GM18520 (cell line): ENCODE measurements around the gene SEZ6L2.
"Not testable (repeated sequence)": the region's sequence is repeated elsewhere in the genome, so short reads cannot be mapped to it uniquely, and the experiment has no call there.

Source experiments
- ATAC-seq: cut with Tn5 transposase; IDR thresholded peaks from one replicate; pipeline ENCODE4 v1.9.1; 2021; ENCODE audit not compliant: unreplicated experiment

The SEZ6L2 gene

DNA sequence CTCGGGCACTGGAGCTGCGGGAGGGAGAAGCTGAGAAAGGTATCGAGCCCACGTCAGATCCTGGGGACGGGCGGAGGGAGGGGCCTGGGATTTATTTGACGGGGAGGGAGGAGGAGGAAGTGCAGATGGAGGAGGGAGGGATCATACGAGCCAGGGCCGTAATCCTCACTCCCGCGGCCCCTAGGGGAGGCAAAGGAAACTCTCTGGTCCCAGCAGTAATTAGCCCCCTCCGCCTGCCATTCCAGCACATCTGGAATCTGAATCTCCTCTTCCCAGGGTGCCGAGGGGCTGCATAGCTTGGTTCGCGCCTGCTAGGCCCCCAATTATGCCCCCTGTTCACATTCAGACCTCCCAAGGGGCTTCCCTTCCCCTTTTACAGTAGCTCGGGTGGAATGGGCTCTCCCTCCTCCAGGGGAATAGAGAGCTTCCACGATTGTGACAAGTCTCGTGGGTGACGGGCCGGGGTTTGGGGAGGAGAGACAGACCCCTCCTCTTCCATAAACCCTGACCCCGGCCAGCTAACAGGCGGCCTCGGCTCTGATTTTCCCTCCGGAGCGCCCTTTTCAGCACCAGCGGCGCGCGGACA lies at the start of gene SEZ6L2:
Gene SEZ6L2, minus strand, starts transcription at position 35 of the 586 bp plus-strand sequence. CDS start 531 bp downstream, outside the sequence.
- no peak for ATAC-seq

DNA sequence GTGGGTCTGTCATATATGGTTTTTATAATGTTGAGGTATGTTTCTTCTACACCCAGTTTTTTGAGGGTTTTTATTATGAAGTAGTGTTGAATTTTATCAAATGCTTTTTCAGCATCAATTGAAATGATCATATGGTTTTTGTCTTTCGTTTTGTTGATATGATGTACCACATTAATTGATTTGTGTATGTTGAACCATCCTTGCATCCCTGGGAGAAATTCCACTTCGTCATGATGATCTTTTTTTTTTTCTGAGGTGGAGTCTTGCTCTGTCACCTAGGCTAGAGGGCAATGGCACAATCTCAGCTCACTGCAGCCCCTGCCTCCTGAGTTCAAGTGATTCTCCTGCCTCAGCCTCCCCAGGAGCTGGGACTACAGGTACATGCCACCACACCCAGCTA lies 48.5 kb upstream of the SEZ6L2 start:
- ATAC-seq = no peak

DNA sequence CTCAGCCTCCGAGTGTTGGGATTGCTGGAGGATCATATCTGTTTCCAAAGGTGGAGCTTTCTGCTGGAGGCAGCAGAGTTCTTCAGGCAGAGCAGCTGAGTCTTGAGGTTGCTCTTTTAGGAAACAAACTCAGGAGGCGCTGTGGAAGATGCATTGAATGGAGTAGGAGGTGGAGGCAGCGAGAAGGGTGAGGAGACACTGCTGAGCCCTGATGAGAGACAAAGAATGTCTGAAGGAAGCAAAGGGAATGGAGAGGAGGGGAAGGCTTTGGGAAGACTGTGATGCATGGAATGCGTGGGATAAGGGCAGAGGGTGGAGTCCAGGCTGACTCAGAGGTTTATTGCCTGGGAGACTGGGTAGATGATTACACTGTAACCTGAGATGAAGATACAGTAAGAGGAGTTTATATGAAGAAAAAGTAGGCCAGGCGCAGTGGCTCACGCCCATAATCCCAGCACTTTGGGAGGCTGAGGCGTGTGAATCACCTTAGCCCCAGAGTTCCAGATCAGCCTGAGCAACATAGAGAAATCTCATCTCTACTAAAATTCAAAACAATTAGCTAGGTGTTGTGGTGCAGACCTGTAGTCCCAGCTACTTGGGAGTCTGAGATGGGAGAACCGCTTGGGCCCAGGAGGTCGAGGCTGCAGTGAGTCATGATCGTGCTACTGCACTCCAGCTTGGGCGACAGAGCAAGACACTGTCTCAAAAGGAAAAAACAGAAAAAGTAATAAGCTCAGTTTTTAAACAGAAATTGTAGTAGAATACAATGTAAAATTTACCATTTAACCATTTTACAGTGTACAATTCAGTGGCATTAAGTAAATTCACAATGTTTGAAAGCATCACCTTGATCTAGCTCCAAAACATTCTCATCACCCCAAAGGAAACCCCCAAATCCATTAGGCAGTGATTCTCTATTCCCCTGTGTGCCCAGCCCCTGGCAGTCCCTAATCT lies 44.8 kb upstream of the SEZ6L2 start:
- no peak for ATAC-seq

- ATAC-seq = no peak
Measured at GRCh38 chr16:29940656-29941055, 41.3 kb upstream of the SEZ6L2 start.

GRCh38 chr16:29931750-29932149 lies 32.4 kb upstream of the SEZ6L2 start:
- not testable (repeated sequence) for ATAC-seq

- ATAC-seq = no peak
Measured at GRCh38 chr16:29927070-29927905, 27.9 kb upstream of the SEZ6L2 start.

- no peak for ATAC-seq
Measured at GRCh38 chr16:29926711-29927052, 27.3 kb upstream of the SEZ6L2 start.

DNA sequence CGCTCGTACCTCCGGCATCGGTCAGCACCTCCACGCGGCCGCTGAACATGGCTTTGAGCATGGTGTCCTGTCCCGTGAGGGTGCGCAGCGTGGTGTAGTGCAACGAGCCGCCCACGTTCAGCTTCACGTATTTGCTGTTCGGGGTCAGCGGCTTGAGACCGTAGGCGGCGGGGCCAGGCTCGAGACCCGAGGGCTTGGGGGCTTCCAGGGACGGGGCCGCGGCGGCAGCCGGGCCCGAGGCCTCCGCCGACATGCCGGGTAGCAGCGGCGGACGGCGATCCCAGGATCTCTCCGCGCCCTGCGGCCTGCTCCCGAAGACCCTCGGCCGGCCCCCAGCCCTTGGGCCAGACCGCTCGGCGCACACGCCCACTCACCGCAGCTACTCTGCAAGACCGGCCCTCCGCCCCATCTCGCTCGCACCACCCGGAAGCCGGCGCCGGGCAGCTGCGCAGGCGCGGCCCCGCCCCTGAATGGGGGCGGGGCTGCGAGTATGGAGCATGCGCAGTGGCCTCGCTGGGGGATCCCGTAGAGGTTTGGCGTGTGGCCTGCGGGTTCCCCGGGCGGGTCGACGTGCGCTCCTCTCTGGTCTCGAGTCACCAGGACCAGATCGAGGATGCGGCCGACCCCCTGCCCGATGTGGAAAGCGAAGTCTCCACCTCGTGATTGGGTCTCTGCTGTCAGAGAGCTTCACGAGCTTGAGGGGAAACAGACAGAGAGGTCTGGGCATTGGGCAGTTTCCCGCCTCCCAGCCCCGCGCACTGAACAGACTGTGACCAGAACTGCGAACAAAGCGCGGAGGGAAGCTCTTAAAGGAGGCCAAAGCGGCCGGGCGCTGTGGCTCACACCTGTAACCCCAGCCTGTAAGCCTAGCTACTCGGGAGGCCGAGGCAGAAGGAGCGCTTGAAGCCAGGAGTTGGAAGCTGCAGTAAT lies 26.7 kb upstream of the SEZ6L2 start, which contains the start of gene KCTD13:
Gene KCTD13, minus strand, starts transcription at position 446 of the 930 bp plus-strand sequence. Its CDS starts 193 bp downstream, at position 253.
- peak; percentile 80 for ATAC-seq

GRCh38 chr16:29925105-29925756 lies 25.9 kb upstream of the SEZ6L2 start:
- no peak for ATAC-seq

- no peak for ATAC-seq
Measured at GRCh38 chr16:29922986-29923501, 23.7 kb upstream of the SEZ6L2 start.

GRCh38 chr16:29922326-29922725 lies 23.0 kb upstream of the SEZ6L2 start:
- no peak for ATAC-seq

DNA sequence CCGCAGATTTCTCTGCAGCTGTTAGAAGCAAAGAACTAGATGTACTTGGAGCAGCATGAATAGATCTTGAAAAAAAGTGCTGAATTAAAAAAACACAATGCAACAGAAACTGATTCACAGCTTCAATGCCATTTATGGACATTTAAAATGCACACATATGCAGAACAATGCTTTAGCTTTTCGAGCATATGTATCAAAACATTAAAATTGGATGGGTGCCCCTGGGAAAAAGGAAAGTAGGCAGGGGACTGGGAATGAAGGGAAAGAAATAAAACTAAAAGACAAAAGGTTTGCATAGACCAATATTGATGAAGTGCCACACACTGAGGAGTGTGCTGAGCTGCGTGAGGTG lies 21.7 kb upstream of the SEZ6L2 start:
- ATAC-seq = no peak

- ATAC-seq = no peak
Measured at GRCh38 chr16:29920288-29921033, 21.1 kb upstream of the SEZ6L2 start.

DNA sequence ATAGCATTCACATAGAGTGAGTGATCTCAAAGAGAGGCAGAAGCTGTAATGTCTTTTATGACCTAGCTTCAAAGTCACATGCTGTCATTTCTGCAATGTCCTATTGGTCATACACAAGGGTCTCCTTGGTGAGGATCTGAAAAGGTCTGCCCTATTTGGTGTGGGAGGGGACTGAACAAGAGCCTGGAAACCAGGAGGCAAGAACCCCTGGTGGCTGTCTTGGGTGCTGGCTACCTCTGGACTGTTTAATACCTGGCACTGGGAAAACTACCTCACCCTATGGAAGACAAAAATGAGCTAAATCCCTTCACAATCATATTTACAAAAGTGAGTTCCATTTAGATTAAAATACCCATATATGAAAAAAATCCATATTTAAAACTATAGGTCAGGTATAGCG lies 17.6 kb upstream of the SEZ6L2 start:
- no peak for ATAC-seq

DNA sequence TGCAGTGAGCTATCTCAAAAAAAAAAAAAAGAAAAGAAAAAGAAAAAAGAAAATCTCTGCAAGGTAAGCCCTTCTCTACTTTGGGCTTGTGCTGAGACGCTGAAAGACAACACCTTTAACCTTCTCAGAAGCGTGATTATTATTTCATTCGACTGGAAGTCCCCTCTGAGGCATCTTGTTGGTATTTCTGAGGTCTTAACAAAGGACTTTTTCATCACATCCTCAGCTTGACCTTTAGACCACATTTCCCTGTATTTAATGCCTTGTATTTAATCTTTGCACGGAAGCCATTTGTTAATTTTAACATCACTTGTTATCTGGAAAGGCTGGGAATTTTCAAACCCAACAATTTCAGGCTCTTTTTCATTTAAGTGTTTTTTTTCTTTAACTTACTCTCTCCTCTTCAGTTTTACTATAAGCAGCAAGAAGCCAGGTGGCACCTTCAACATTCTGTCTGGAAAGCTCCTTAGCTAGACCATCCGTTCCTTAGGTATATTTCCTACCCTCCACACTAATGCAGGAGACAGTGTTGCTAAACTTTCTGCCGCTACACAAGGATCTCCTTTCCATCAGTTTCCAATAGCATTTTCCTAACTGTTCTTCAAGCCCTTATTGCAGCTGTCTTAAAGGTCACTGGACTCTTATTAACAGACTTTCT lies 16.4 kb upstream of the SEZ6L2 start:
- no peak for ATAC-seq

- ATAC-seq = no peak
Measured at GRCh38 chr16:29913514-29913913, 14.2 kb upstream of the SEZ6L2 start.

DNA sequence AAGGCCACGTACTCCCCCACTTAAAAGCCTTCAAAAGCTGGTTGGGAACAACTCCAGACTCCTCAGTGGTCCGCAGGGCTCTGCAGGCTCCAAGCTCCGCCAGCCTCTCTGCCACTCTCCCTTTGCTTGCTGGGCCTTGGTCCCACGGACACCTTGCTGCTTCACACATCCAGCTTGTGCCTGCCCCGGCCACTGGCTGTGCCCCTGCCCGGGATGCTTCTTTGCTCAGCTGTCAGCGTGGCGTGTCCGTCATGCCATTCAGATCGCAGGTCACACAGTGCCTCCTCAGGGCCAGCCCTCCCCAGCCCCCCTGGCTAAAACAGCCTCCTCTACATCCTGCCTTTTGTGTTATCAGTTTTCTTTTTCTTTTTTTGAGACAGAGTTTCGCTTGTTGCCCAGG lies 12.7 kb upstream of the SEZ6L2 start:
- no peak for ATAC-seq

GRCh38 chr16:29911676-29912010 lies 12.3 kb upstream of the SEZ6L2 start:
- ATAC-seq = no peak
